IMR-90 (cell line): Measurements from ENCODE around the gene MAP3K7CL. TPM values are rescaled to one million over a fixed set of nuclear protein-coding genes. Genes with fewer than 3 reads are reported as not detected.

Experiments
- ATAC-seq: fragments of 200-7000 bp; cut with Tn5 transposase; 2 replicates; pipeline ENCODE4 v1.9.1; 2020; ENCODE audit warnings: low read depth, mild to moderate bottlenecking, moderate library complexity
- BruUV-seq: library from RNA; stranded (reverse); fragments of 400-500 nt; replicated peaks from 2 replicates; lab custom pipeline; 2021; lab: Mats Ljungman, UMichigan
- CTCF ChIA-PET: fragments of 300-600 bp; formaldehyde crosslinking; extraction: SDS; loops from one replicate; lab custom pipeline; 2021; ENCODE audit warnings: antibody characterized with exemption; lab: Yijun Ruan, JAX
- POLR2A ChIA-PET: fragments of 300-600 bp; sonication (Branson Sonifier 250); formaldehyde crosslinking; loops from one replicate; lab custom pipeline; 2022; ENCODE audit warnings: antibody characterized with exemption; ENCODE audit not compliant: unreplicated experiment; lab: Charles Lee
- DNase-seq: peaks from one replicate; pipeline ENCODE4 v3.0.0; 2013
- H2AFZ ChIP-seq: replicated peaks from 2 replicates; pipeline ENCODE3; 2013; ENCODE audit warnings: low read length, mild to moderate bottlenecking; ENCODE audit not compliant: poor library complexity
- H2AK5ac ChIP-seq: 2 replicates; pipeline ENCODE4 v1.6.1; 2013; ENCODE audit warnings: low read depth, low read length, inconsistent platforms
- H2AK9ac ChIP-seq: replicated peaks from 2 replicates; pipeline ENCODE3; 2013; ENCODE audit warnings: mild to moderate bottlenecking, low read depth, low read length, moderate library complexity; ENCODE audit not compliant: poor library complexity
- H2BK120ac ChIP-seq: 2 replicates; pipeline ENCODE4 v1.6.1; 2013; ENCODE audit warnings: low read depth, low read length, inconsistent platforms
- H2BK15ac ChIP-seq: 3 replicates; pipeline ENCODE4 v1.6.1; 2013; ENCODE audit warnings: low read depth, low read length, inconsistent platforms
- H2BK20ac ChIP-seq: 2 replicates; pipeline ENCODE4 v1.6.1; 2013; ENCODE audit warnings: low read depth, mild to moderate bottlenecking, inconsistent platforms, low read length, moderate library complexity
- H2BK5ac ChIP-seq: 2 replicates; pipeline ENCODE4 v1.6.1; 2013; ENCODE audit warnings: mild to moderate bottlenecking, low read depth, low read length, inconsistent platforms; ENCODE audit not compliant: poor library complexity, severe bottlenecking
- H3K14ac ChIP-seq: replicated peaks from 2 replicates; pipeline ENCODE4 v1.6.1; 2013; ENCODE audit warnings: low read depth, low read length, inconsistent platforms
- H3K18ac ChIP-seq: 2 replicates; pipeline ENCODE4 v1.6.1; 2013; ENCODE audit warnings: low read depth, low read length, control low read depth
- H3K23ac ChIP-seq: 2 replicates; pipeline ENCODE4 v1.6.1; 2013; ENCODE audit warnings: low read depth, low read length, inconsistent platforms
- H3K27ac ChIP-seq: 2 replicates; pipeline ENCODE4 v1.5.1; 2013; ENCODE audit warnings: mild to moderate bottlenecking, control low read depth, low read length; ENCODE audit not compliant: insufficient read depth
- H3K27me3 ChIP-seq: 2 replicates; pipeline ENCODE4 v1.6.1; 2013; ENCODE audit warnings: low read length; ENCODE audit not compliant: control insufficient read depth, insufficient read depth
- H3K36me3 ChIP-seq: 2 replicates; pipeline ENCODE4 v1.6.1; 2013; ENCODE audit warnings: low read length, mixed read lengths; ENCODE audit not compliant: control insufficient read depth, insufficient read depth
- H3K4ac ChIP-seq: 2 replicates; pipeline ENCODE4 v1.6.1; 2013; ENCODE audit warnings: low read depth, low read length, inconsistent platforms
- H3K4me1 ChIP-seq: 2 replicates; pipeline ENCODE4 v1.6.1; 2013; ENCODE audit warnings: low read length, mixed read lengths; ENCODE audit not compliant: control insufficient read depth, insufficient read depth
- H3K4me2 ChIP-seq: 2 replicates; pipeline ENCODE4 v1.6.1; 2013; ENCODE audit warnings: low read depth, mild to moderate bottlenecking, control low read depth, low read length, moderate library complexity
- H3K4me3 ChIP-seq: 2 replicates; pipeline ENCODE4 v1.5.1; 2013; ENCODE audit warnings: low read depth, mild to moderate bottlenecking, control low read depth, low read length, moderate library complexity; ENCODE audit not compliant: insufficient read depth
- H3K56ac ChIP-seq: 2 replicates; pipeline ENCODE4 v1.6.1; 2013; ENCODE audit warnings: low read length, inconsistent platforms; ENCODE audit not compliant: insufficient read depth; ENCODE audit errors: extremely low read depth
- H3K79me1 ChIP-seq, 2 experiments: 2 replicates each; pipeline ENCODE4 v1.6.1; 2013; ENCODE audit warnings: low read length in 2 of 2, inconsistent platforms in 1 of 2, low read depth in 1 of 2
- H3K9ac ChIP-seq: 2 replicates; pipeline ENCODE4 v1.6.1; 2013; ENCODE audit warnings: low read depth, low read length, control low read depth
- H3K9me1 ChIP-seq: 2 replicates; pipeline ENCODE4 v1.6.1; 2013; ENCODE audit warnings: low read length, inconsistent platforms; ENCODE audit not compliant: insufficient read depth
- H3K9me3 ChIP-seq: 2 replicates; pipeline ENCODE4 v1.6.1; 2013; ENCODE audit warnings: low read length; ENCODE audit not compliant: control insufficient read depth, insufficient read depth
- H4K20me1 ChIP-seq: 2 replicates; pipeline ENCODE4 v1.6.1; 2013; ENCODE audit warnings: low read length, inconsistent platforms; ENCODE audit not compliant: insufficient read depth
- H4K5ac ChIP-seq: 2 replicates; pipeline ENCODE4 v1.6.1; 2013; ENCODE audit warnings: mild to moderate bottlenecking, low read depth, low read length, control low read depth
- H4K8ac ChIP-seq, 2 experiments: 2 replicates each; pipeline ENCODE4 v1.6.1; 2013; ENCODE audit warnings: low read depth in 2 of 2, low read length in 2 of 2, control low read depth in 1 of 2, inconsistent platforms in 1 of 2
- H4K91ac ChIP-seq: 2 replicates; pipeline ENCODE4 v1.6.1; 2013; ENCODE audit warnings: low read depth, low read length, inconsistent platforms; ENCODE audit not compliant: insufficient read depth
- BHLHE40 ChIP-seq: fragments of 150-350 bp; IDR thresholded peaks from 2 replicates; pipeline ENCODE4 v1.6.1; 2016; ENCODE audit warnings: mild to moderate bottlenecking, low read depth, low read length
- CHD1 ChIP-seq: IDR thresholded peaks from 2 replicates; pipeline ENCODE4 v1.6.1; 2012; ENCODE audit warnings: low read depth, low read length, improper control_type of control experiment
- CTCF ChIP-seq: conservative IDR thresholded peaks from 2 replicates; pipeline ENCODE4 v1.5.1; 2012; ENCODE audit warnings: mild to moderate bottlenecking, low read depth, low read length, improper control_type of control experiment
- FOS ChIP-seq: fragments of 150-350 bp; IDR thresholded peaks from 2 replicates; pipeline ENCODE4 v1.6.1; 2016; ENCODE audit warnings: low read depth, low read length
- MAFK ChIP-seq: IDR thresholded peaks from 2 replicates; pipeline ENCODE4 v1.6.1; 2012; ENCODE audit warnings: low read depth, low read length, improper control_type of control experiment
- MAZ ChIP-seq: IDR thresholded peaks from 2 replicates; pipeline ENCODE4 v1.6.1; 2012; ENCODE audit warnings: low read depth, mild to moderate bottlenecking, low read length, improper control_type of control experiment, moderate library complexity, borderline replicate concordance
- MXI1 ChIP-seq: IDR thresholded peaks from 2 replicates; pipeline ENCODE4 v1.6.1; 2012; ENCODE audit warnings: low read depth, mild to moderate bottlenecking, low read length, moderate library complexity, borderline replicate concordance
- NFE2L2 ChIP-seq: fragments of 150-350 bp; IDR thresholded peaks from 2 replicates; pipeline ENCODE4 v1.6.1; 2016; ENCODE audit warnings: low read depth, mild to moderate bottlenecking, low read length
- POLR2A ChIP-seq: IDR thresholded peaks from 2 replicates; pipeline ENCODE4 v1.6.1; 2012; ENCODE audit warnings: mild to moderate bottlenecking, low read depth, low read length
- RAD21 ChIP-seq: IDR thresholded peaks from 2 replicates; pipeline ENCODE4 v1.6.1; 2012; ENCODE audit warnings: low read length, improper control_type of control experiment
- RFX5 ChIP-seq: IDR thresholded peaks from 2 replicates; pipeline ENCODE4 v1.8.0; 2012; ENCODE audit warnings: low read depth, mild to moderate bottlenecking, low read length, moderate library complexity
- SMC3 ChIP-seq: fragments of 150-350 bp; IDR thresholded peaks from 2 replicates; pipeline ENCODE4 v1.6.1; 2016; ENCODE audit warnings: low read depth, mild to moderate bottlenecking, antibody characterized with exemption, low read length, moderate library complexity
- USF2 ChIP-seq: fragments of 150-350 bp; IDR thresholded peaks from 2 replicates; pipeline ENCODE4 v1.6.1; 2017; ENCODE audit warnings: mild to moderate bottlenecking, antibody characterized with exemption, low read length, low read depth
- WGBS, 2 experiments: methylation state at CpG; one replicate each; pipeline versions ENCODE4 v1.1.5 to v1.1.7; 2013; ENCODE audit warnings: missing lambda C conversion rate in 2 of 2; ENCODE audit not compliant: insufficient read length in 1 of 2; ENCODE audit errors: extremely low coverage in 2 of 2; 5-methylcytosine and 5-hydroxymethylcytosine counted together
- dilution Hi-C: fragments of 300-500 bp; cut with HindIII; formaldehyde crosslinking; loops from one replicate; pipeline ENCODE4 v1.14.3; 2018; ENCODE audit warnings: low sequenced_read_pairs; ENCODE audit not compliant: unreplicated experiment
- in situ Hi-C: fragments of 300-500 bp; cut with MboI; formaldehyde crosslinking; loops from 3 replicates; pipeline ENCODE4 v1.14.3; 2019; ENCODE audit warnings: low sequenced_read_pairs, inconsistent platforms, mixed read lengths
- intact Hi-C: fragments of 100-400 bp; cut with micrococcal nuclease; formaldehyde crosslinking; loops from 2 replicates; pipeline ENCODE4 v1.10.0; 2022
- polyA plus RNA-seq, 3 experiments: library from polyadenylated mRNA; depleted of rRNA; stranded (reverse); fragments of >200 nt; gene quantifications; 2 replicates each; pipeline ENCODE4 v1.2.3, GENCODE V29; 2012; ENCODE audit warnings: low replicate concordance in 1 of 3
- total RNA-seq: library from RNA; depleted of rRNA; stranded (reverse); fragments of >200 nt; gene quantifications from 2 replicates; pipeline ENCODE4 v1.2.3, GENCODE V29; 2012

The MAP3K7CL gene
- total and polyA plus RNA-seq, 2 of the 4 experiments (the other 2 are of a cell fraction): 21.0 to 22.3 TPM

GRCh38 chr21:29133241-29133640 is 2.8 kb downstream of the MAP3K7CL start:
- no CpG with 5 or more reads among the region's 7 CpGs for WGBS, 2 experiments
- H3K23ac ChIP-seq: no peak overlapping the region
- peaks cover 9% of the 10 kb centered on the region for H3K4me1 ChIP-seq
- intact Hi-C loops (no loop called here), in situ Hi-C loops (no loop called here), dilution Hi-C loops (no loop called here)
- no peak overlapping the region for H2AFZ ChIP-seq
- peak overlapping the region; percentile 64; the same call in 1 of the 2 replicates for H3K4ac ChIP-seq
- no peak overlapping the region for H4K5ac ChIP-seq
- TF ChIP-seq NFE2L2: no peak
- no peak for TF ChIP-seq CTCF
- TF ChIP-seq POLR2A: no peak
- no peak for TF ChIP-seq MAFK
- TF ChIP-seq BHLHE40: no peak
- no peak for TF ChIP-seq FOS
- no peak for TF ChIP-seq USF2
- TF ChIP-seq SMC3: no peak
- TF ChIP-seq CHD1: no peak
- no peak for TF ChIP-seq RFX5
- no peak for TF ChIP-seq RAD21
- no peak for TF ChIP-seq MAZ
- TF ChIP-seq MXI1: no peak
- H3K9me1 ChIP-seq: peaks cover 5% of the 10 kb centered on the region
- H2AK9ac ChIP-seq: no peak overlapping the region
- H3K79me1 ChIP-seq: 0 out of 4 replicates have a peak, but pooled peaks cover 0 to 6% of the 10 kb centered on the region in 2 experiments
- POLR2A ChIA-PET: no interaction called here
- no peak overlapping the region for H3K14ac ChIP-seq
- no peak overlapping the region for H3K4me3 ChIP-seq
- H3K9ac ChIP-seq: no peak overlapping the region
- no peak for DNase-seq
- peak overlapping the region; percentile 88 for H2AK5ac ChIP-seq
- no TSS peak for BruUV-seq
- H4K20me1 ChIP-seq: 0 out of 2 replicates have a peak, but pooled peaks cover 4% of the 10 kb centered on the region
- no peak overlapping the region for H2BK5ac ChIP-seq
- no peak for ATAC-seq
- H3K4me2 ChIP-seq: no peak overlapping the region
- peak overlapping the region; percentile 40; the same call in 1 of the 2 replicates for H2BK20ac ChIP-seq
- no peaks in the 10 kb centered on the region; the same call in 1 of the 2 replicates for H3K9me3 ChIP-seq
- CTCF ChIA-PET: no interaction called here
- H3K18ac ChIP-seq: no peak overlapping the region
- H3K27me3 ChIP-seq: no peaks in the 10 kb centered on the region
- no peak overlapping the region for H3K27ac ChIP-seq
- H2BK15ac ChIP-seq: peak overlapping the region; percentile 58; the same call in 1 of the 3 replicates
- H3K56ac ChIP-seq: no peak overlapping the region
- H4K91ac ChIP-seq: peak overlapping the region; percentile 19; the same call in 1 of the 2 replicates
- H3K36me3 ChIP-seq: no peaks in the 10 kb centered on the region
- peak overlapping the region; percentile 5; the same call in 1 of the 2 replicates for H2BK120ac ChIP-seq
- H4K8ac ChIP-seq: no peak overlapping the region
